NCI-H2196 treated with DMSO at 0.1 percent for 48 hours (cell line): ENCODE results near the gene WRNIP1.
A peak's percentile ranks its signal among the peaks of the same experiment; 100 is the strongest.
"Not testable (repeated sequence)": the region's sequence is repeated elsewhere in the genome, so short reads cannot be mapped to it uniquely, and the experiment has no call there.

Source experiments
- DNase-seq: peaks from one replicate; lab custom pipeline; 2025; ENCODE audit not compliant: unreplicated experiment; lab: John Stamatoyannopoulos, UW

The WRNIP1 gene

GRCh38 chr6:2760882-2761842 is 4.0 kb upstream of the WRNIP1 start:
- DNase-seq: no peak

GRCh38 chr6:2762868-2763267 is 2.3 kb upstream of the WRNIP1 start:
- DNase-seq: not testable (repeated sequence)

GRCh38 chr6:2763345-2763841 is 1.8 kb upstream of the WRNIP1 start:
- no peak for DNase-seq

GRCh38 chr6:2763876-2764540 is 1.2 kb upstream of the WRNIP1 start:
- DNase-seq: no peak

GRCh38 chr6:2764610-2765165 is 505 bp upstream of the WRNIP1 start:
- peak; percentile 40 for DNase-seq

- no peak for DNase-seq
Observed at GRCh38 chr6:2765896-2766766, 938 bp downstream of the WRNIP1 start.

- DNase-seq: no peak
Observed at GRCh38 chr6:2766767-2767656, 1.8 kb downstream of the WRNIP1 start.

- DNase-seq: no peak
Observed at GRCh38 chr6:2767657-2768524, 2.7 kb downstream of the WRNIP1 start.

- DNase-seq: no peak
Observed at GRCh38 chr6:2768696-2769095, 3.5 kb downstream of the WRNIP1 start.

GRCh38 chr6:2770171-2770570 is 5.0 kb downstream of the WRNIP1 start:
- no peak for DNase-seq

GRCh38 chr6:2771079-2771478 is 5.9 kb downstream of the WRNIP1 start:
- no peak for DNase-seq

GRCh38 chr6:2772840-2773239 is 7.6 kb downstream of the WRNIP1 start:
- no peak for DNase-seq

- DNase-seq: no peak
Observed at GRCh38 chr6:2773449-2773848, 8.3 kb downstream of the WRNIP1 start.

GRCh38 chr6:2775003-2775402 is 9.8 kb downstream of the WRNIP1 start:
- no peak for DNase-seq

GRCh38 chr6:2777249-2777648 is 12.1 kb downstream of the WRNIP1 start:
- no peak for DNase-seq

GRCh38 chr6:2780102-2780737 is 15.0 kb downstream of the WRNIP1 start:
- no peak for DNase-seq

GRCh38 chr6:2781685-2782355 is 16.6 kb downstream of the WRNIP1 start:
- no peak for DNase-seq

GRCh38 chr6:2782356-2782708 is 17.1 kb downstream of the WRNIP1 start:
- DNase-seq: no peak
